Measurements from ENCODE around the gene PRDM15.

DNA sequence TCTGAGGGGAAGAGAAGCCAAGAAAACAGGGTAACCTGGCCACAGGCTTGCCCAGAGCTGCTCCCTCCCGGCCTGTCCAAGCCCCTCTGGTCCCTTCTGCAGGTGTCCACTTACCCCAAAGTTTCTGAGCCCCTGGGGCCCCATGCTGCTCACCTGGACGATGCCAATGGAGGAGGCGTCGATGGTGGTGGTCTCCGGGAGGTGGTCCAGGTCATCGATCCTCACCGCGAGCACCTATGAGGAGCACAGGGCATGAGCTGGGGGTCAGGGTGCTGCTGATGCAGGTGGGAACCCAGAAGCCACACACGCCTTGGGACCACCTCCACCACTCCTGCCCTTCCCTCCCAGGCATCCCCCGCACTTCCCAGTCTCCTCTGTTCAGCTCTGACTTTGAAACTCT lies 74.8 kb downstream of the PRDM15 start:
- no peak for TF ChIP-seq POLR2A (IDR thresholded peaks at IDR 0.05; ENCODE audit: borderline replicate concordance, extremely low read depth, insufficient read depth, insufficient read length)
- TF ChIP-seq, protein P1, sequence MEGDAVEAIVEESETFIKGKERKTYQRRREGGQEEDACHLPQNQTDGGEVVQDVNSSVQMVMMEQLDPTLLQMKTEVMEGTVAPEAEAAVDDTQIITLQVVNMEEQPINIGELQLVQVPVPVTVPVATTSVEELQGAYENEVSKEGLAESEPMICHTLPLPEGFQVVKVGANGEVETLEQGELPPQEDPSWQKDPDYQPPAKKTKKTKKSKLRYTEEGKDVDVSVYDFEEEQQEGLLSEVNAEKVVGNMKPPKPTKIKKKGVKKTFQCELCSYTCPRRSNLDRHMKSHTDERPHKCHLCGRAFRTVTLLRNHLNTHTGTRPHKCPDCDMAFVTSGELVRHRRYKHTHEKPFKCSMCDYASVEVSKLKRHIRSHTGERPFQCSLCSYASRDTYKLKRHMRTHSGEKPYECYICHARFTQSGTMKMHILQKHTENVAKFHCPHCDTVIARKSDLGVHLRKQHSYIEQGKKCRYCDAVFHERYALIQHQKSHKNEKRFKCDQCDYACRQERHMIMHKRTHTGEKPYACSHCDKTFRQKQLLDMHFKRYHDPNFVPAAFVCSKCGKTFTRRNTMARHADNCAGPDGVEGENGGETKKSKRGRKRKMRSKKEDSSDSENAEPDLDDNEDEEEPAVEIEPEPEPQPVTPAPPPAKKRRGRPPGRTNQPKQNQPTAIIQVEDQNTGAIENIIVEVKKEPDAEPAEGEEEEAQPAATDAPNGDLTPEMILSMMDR (IDR thresholded peaks at IDR 0.05 in 2 of 3, conservative IDR thresholded peaks at IDR 0.05 in 1 of 3; ENCODE audit: borderline replicate concordance in 1 of 3, insufficient read depth in 1 of 3, low read depth in 2 of 3, low read length in 2 of 3): no peak
- TF ChIP-seq CEBPB (IDR thresholded peaks at IDR 0.05; ENCODE audit: low read depth): no peak
- TF ChIP-seq POLR2AphosphoS5 (IDR thresholded peaks at IDR 0.05; ENCODE audit: low read depth, low read length): no peak
- TF ChIP-seq EGR1 (IDR thresholded peaks at IDR 0.05; ENCODE audit: low read depth): no peak
- TF ChIP-seq, protein P2, sequence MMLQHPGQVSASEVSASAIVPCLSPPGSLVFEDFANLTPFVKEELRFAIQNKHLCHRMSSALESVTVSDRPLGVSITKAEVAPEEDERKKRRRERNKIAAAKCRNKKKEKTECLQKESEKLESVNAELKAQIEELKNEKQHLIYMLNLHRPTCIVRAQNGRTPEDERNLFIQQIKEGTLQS (IDR thresholded peaks at IDR 0.05): no peak
- TF ChIP-seq, protein P3, sequence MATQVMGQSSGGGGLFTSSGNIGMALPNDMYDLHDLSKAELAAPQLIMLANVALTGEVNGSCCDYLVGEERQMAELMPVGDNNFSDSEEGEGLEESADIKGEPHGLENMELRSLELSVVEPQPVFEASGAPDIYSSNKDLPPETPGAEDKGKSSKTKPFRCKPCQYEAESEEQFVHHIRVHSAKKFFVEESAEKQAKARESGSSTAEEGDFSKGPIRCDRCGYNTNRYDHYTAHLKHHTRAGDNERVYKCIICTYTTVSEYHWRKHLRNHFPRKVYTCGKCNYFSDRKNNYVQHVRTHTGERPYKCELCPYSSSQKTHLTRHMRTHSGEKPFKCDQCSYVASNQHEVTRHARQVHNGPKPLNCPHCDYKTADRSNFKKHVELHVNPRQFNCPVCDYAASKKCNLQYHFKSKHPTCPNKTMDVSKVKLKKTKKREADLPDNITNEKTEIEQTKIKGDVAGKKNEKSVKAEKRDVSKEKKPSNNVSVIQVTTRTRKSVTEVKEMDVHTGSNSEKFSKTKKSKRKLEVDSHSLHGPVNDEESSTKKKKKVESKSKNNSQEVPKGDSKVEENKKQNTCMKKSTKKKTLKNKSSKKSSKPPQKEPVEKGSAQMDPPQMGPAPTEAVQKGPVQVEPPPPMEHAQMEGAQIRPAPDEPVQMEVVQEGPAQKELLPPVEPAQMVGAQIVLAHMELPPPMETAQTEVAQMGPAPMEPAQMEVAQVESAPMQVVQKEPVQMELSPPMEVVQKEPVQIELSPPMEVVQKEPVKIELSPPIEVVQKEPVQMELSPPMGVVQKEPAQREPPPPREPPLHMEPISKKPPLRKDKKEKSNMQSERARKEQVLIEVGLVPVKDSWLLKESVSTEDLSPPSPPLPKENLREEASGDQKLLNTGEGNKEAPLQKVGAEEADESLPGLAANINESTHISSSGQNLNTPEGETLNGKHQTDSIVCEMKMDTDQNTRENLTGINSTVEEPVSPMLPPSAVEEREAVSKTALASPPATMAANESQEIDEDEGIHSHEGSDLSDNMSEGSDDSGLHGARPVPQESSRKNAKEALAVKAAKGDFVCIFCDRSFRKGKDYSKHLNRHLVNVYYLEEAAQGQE (IDR thresholded peaks at IDR 0.05; ENCODE audit: low read depth): no peak
- TF ChIP-seq ZFX (IDR thresholded peaks at IDR 0.05): no peak
- TF ChIP-seq, protein P4, sequence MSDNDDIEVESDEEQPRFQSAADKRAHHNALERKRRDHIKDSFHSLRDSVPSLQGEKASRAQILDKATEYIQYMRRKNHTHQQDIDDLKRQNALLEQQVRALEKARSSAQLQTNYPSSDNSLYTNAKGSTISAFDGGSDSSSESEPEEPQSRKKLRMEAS (IDR thresholded peaks at IDR 0.05): no peak
- TF ChIP-seq EZH2phosphoT487 (IDR thresholded peaks at IDR 0.05; ENCODE audit: borderline replicate concordance): no peak
- TF ChIP-seq EZH2 (IDR thresholded peaks at IDR 0.05): no peak
- no peak for TF ChIP-seq FOSL1 (IDR thresholded peaks at IDR 0.05; ENCODE audit: low read depth)
